GM21786 (cell line): ENCODE data around the gene FHIP1A.
"Not testable (repeated sequence)": the region's sequence is repeated elsewhere in the genome, so short reads cannot be mapped to it uniquely, and the experiment has no call there.

ENCODE experiments used
- ATAC-seq: cut with Tn5 transposase; IDR thresholded peaks from one replicate; pipeline ENCODE4 v1.9.1; 2021; ENCODE audit not compliant: unreplicated experiment

FHIP1A gene

DNA sequence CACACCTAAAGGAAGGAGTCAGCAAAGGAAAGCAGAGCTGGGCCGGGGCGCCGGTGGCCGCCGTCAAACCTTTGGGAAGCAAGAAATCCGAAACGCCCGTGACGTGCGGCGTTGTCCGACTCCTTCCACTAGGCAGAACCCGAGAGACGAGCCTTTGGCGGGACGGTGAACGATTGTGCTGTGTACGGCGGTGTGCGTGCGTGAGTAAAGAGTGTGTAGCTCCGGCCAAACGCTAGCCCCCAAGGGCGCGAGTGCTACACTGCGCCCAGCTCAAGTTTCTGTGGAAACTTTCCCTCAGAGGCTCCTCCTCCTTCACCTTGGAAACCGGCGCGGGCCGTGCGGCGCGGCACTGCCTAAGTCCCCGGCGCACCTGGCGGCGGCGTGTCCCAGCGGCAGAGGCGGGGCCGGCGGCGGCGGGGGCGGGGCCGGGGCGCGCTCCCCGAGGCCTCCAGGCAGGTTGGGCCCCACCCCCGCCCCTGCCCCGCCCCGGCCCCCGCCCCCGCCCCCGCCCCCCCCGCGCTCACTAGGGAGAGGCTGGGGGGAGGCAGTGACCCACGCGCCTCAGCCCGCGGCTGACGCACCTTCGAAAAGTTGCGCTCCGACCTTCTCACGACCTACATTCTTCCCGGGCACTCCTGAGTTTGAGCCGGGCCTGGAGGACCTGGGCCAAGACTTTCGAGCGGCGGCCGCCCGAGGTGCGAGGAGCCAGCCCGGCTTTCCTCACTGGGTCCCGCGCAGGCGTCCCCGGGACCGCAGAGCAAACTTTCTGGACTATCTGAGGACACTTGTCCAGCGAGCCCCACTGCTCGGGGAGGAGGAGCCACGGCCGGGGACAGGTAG, at the start of gene FHIP1A:
TSS of gene FHIP1A (plus strand) at position 547 of the 840 bp plus-strand sequence. CDS start 157,084 bp downstream, outside the sequence.
- peak; percentile 80 for ATAC-seq

DNA sequence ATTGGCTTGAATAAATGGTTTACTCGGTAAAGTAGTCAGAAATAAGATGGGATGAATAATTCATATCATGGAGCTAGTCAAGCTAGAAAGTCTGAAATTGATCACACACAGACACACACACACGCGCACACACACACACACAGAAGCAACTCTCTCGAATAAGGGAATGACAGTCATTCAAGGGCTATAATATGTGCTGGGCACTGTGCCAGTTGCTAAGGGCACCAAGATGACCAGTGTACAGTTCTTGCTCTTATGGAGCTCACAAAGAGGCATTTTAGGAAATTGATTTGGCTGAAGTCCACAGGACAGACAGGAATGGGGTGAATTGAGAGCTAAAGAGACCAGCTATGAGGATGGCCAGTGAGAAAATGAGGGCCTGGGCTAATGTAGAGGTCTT, 49.4 kb upstream of the FHIP1A start:
- no peak for ATAC-seq

DNA sequence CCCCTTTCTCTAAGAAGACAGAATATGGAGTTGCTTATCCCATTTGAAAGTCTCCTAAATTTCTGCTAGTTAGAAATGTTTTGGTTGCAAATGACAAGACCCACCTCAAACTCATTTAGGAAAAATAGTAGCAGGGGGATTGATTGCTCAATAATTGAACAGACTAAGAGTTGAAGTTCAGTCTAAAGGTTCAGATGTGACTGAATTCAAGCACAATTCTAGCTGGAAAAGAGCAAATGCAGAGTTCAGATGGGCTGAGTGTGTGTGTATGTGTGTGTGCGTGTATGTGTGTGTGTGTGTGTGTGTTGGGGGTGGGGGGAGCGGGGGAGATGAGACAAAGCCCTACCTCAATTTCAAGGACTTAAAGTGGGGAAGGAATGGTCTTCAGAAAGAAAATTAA, 47.9 kb upstream of the FHIP1A start:
- no peak for ATAC-seq

DNA sequence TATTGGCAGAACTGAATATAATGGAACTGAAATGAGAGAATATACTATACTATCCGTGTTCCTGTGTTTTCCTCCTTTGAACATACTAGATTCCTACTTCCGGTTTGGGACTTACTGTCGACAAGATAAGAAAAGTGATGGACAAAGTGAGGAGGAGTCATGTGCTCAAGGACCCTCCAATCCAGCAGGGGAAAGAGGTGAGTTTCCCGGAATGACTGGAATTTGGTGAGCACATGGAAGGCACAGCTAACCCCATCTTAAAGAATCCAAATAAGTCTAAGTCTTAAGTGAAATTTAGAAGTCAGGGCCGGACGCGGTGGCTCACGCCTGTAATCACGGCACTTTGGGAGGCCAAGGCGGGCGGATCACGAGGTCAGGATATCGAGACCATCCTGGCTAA, 47.0 kb upstream of the FHIP1A start:
- ATAC-seq, result no peak

DNA sequence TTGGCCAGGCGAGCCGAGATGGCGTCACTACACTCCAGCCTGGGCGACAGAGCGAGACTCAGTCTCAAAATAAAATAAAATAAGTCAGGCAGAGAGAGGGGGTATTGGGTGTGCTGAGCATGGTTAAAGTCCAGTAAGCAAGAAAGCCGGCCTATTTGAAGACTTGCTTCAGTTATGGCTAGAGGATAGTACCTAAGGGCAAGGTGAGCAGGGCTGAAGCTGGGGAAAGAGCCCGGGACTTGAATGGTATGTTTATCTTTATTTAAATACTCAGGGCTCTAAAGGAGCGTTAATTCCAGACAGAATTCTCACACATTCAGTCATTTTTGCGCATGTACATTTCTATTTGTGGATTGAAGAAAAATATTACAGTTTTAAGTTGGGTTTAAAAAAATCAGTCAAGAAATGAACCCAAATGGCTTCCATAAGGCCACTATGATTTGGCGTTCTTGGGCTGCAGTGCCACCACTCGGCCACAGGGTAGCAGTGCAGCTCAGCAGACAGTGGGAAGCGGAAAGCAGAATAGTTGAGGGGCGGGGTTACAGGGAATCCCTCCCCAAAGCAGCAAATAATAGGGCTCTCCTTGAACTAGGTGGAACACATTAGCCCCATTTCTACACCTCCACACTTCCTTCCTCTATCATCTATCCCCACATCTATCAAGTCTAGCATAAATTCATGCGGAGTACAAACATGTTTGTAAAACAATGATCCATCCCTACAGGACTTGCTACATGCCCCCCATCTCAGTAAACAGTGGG, 46.4 kb upstream of the FHIP1A start:
- peak; percentile 98 for ATAC-seq

DNA sequence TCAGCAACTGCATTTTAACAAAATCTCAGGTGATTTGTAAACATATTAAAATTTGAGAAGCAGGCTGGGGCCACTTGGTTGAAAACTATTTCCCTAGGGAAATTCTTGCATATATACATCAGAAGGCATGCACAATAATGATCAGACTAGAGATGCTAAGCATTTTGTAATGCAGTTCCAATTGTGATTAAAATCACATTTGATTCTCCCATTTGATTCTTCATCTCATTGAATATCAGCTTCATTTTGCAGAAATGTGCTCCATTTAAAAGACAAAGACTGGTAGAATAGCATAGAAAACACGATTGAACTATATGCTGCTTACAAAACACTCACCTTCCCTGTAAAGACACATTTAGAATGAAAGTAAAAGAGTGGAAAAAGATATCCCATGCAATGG, 32.4 kb upstream of the FHIP1A start:
- no peak for ATAC-seq

DNA sequence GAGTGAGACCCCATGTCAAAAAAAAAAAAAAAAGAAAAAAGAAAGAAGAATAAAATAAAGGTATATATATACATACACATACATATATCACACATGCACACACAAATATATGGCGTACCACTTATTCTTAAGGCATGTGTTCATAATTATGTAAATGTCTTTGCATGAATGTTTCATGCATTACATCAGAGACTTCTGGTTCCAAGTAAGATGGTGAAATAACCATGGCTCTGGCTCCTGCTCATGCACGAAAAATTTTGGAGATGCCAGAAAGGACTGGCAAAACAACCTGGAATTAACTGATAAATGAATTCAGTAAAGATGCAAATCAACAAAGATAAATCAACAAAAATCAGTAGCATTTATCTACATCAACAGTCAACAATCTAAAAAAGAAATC, 19.7 kb upstream of the FHIP1A start:
- no peak for ATAC-seq

DNA sequence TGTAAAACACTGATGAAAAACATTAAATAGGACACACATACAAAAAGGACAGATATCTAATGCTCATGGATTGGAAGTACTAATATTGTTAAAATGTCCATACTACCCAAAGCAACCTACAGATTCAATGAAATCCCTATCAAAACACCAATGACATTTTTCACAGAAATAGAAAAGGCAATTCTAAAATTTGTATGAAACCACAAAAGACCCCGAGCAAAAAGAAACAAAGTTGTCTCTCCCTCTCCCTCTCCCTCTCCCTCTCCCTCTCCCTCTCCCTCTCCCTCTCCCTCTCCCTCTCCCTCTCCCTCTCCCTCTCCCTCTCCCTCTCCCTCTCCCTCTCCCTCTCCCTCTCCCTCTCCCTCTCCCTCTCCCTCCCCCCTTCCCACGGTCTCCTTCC, 19.2 kb upstream of the FHIP1A start:
- not testable (repeated sequence) for ATAC-seq

DNA sequence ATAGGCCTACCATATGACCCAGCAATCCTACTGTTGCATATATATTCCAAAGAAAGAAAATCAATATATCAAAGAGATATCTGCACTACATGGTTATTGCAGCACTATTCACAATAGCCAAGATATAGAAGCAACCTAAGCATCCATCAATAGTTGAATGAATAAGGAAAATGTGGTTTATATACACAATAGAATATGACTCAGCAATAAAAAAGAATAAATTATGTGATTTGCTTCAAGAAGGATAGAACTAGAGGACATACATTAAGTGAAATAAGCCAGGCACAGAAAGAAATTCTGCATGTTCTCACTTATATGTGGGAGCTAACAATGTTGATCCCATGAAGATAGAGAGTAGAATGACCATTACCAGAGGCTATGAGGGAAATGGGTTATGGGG, 13.1 kb upstream of the FHIP1A start:
- no peak for ATAC-seq

DNA sequence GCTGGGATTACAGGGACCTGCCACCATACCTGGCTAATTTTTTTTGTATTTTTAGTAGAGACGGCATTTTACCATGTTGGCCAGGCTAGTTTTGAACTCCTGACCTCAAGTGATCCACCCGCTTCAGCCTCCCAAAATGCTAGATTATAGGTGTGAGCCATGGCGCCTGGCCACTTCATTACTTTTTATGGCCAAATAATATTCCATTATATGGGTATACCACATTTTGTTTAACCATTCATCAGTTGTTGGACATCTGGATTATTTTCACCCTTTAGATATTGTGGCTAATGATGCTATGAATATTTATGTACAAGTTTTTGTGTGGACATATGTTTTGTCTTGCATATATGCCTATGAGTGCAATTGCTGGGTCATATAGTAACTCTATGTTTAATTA, 8.6 kb upstream of the FHIP1A start:
- no peak for ATAC-seq

DNA sequence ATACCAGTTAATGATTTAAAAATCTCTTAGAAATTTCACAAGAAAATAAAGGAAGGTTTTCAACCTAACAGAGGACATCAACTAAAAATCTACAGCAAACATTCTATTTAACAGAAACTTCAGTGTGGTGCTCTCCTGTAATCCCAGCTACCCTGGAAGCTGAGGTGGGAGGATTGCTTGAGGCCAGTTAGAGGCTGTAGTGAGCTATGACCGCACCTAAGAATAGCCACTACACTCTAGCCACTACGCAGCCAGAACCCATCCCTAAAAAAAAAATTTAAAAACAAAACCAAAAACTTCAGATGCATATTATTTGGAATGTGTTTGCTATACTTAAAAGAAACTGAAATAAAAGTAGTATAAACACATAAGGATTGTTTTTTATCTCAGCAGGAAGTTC, 7.2 kb upstream of the FHIP1A start:
- ATAC-seq, result no peak

DNA sequence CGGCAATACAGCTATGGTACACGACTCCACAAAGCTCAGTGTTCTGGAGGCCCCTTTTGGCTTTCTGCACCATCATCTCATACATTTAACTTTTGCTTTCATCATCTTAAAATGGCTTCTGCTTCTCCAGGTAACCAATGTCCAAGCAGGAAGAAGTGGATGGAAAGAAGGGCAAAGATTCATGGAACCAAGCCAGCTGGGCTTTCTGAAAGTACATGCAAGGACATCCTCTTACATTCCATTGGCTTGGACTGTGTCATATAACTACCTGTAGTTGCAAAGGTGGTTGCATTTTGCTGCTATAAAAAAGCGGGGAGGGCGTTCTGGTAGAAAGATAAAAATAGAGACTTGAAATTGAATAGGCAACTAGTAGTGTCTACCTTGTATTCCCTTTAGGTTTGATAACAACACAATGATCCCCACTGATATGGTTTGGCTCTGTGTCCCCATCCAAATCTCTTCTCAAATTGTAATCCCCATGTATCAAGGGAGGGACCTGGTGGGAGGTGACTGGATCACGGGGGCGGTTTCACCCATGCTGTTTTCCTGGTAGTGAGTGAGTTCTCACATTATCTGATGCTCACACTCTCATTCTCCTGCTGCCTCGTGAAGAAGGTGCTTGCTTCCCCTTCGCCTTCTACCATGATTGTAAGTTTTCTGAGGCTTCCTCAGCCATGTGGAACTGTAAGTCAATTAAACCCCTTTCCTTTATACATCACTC, 6.7 kb upstream of the FHIP1A start:
- ATAC-seq, result no peak

DNA sequence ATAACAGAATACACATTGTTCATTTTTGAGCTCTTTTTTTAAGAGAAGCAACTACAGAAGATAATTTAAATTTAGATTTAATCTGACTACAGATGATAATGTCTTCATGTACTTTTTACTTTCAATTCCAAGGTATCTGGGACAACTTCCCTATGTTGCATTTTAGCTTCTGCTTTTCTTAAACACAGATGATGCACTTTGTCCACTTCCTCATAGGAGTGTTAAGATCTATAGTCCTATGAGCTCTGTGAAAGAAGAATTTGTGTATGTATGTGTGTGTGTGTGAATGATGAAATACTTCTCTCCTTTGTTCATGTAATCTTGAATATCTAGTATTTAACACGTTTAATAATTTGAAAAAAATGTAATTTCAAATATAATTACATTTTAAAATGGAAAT, 5.3 kb upstream of the FHIP1A start:
- no peak for ATAC-seq

DNA sequence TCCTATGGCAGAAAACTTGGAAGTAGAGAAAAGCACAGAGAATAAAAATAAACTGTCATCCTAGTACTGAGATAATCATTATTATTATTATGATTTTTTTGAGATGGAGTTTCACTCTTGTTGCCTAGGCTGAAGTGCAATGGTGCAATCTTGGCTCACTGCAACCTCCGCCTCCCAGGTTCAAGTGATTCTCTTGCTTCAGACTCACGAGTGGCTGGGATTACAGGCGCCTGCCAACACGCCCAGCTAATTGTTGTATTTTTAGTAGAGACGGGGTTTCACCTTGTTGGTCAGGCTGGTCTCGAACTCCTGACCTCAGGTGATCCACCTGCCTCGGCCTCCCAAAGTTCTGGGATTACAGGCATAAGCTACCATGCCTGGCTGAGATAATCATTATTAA, 4.2 kb upstream of the FHIP1A start:
- ATAC-seq, result not testable (repeated sequence)

DNA sequence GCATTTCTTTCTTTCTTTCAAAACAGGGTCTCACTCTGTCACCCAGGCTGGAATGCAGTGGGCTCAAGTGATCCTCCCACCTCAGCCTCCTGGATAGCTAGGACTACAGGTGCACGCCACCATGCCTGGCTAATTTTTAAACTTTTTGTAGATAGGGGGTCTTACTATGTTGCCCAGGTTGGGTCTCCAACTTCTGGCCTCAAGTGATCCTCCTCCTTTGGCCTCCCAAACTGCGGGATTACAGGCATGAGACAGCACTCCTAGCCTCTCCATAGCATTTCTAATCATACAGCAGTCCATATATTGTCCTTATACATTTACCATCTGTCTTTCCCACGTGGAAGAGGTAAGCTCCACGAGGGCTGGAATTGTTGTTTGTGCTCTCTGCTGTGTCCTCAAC, 2.0 kb upstream of the FHIP1A start:
- ATAC-seq, result no peak

DNA sequence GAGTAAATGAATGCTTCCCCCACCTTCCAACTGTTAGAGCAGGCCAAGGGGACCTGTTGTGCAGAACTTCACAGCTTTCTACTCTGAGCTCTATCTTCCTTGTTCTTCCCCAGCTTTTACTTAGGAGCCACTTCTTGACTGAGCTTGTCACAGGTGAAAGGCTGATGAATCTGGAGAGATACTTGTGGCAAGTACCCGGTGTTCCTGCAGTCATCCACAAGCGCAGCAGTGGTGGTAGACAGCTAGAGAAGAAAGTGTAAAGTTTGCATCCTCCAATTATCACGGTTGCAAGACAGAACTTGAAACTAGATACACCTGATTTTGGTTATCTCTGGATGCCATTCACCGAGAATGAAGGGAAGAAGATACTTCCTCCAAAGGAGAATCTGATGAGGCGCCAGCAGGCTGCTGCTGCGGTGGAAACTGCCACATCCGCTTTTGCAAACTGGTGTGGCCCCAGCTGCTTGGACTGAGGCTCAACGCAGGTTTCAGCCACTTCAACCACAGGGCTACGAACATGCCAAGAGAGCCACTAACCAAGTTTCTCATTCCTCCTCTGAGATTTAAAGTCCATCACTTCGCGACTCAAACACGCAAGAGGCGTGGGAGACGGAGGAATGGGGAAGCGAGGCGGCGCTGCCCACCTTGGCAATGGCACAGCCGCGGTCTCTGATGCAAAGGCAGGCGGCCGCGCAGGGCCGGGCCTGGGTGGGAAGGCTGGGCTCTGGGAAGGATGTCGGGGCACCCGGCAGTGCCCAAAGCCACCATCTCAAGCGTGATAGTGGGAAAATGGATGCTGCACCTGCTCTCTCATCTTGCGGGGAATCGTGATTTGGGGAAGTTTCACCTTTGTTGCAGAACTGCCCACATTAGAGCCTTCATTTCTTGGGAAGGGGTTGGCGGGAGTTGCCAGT, 1.3 kb upstream of the FHIP1A start:
- ATAC-seq, result peak; percentile 77

DNA sequence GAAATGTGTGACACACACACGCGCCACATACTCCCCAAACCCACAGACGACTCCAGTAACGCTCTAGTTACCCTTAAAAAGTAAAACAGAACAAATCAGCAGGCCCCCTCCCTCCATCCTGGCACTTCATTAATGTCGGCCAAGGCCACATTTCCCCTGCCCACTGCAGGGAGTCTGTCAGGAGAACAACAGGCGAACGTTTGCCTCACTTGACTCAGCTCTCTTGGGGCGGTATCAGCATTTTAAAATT, 671 bp upstream of the FHIP1A start:
- peak; percentile 2 for ATAC-seq

DNA sequence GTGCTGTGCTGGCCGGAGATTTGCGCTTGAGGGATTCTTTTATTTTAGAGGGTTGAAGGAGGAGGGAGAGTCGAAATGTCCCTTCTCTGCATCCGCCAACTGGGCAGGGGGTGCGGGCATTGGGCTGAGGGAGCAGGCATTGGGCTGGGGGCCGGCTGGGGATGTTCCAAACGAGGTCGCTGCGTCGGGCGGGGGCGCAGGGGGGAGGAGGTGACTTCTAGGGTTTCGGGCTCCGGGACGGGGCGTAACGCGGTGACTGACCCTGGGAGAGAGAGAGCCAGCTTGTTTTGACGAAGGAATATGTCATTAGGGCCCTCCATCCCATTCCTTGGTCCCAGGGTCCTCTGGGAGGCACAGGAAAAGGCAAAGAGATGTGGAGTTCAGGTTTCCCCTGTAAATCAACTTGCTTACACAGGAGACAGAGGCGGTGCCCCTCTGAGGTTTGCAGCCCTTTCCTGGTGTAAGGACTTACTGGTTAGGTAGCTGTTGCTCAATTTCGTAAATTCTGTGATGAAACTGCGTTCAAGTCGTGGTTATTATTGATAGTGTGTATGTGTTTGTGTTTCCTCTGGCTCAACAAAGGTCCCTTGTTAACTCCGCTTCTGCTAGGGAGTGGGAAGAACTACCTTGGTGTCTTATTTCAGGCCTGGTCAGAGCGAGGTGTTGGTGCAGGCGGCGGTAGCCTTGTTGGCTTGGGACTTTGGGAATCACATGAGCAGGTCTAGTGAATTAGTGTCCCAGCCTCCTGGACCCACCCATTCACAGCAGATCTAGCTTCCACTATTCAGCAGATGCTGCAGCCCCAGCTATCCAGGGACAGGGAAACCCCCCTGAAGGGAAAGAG, 716 bp downstream of the FHIP1A start:
- no peak for ATAC-seq

DNA sequence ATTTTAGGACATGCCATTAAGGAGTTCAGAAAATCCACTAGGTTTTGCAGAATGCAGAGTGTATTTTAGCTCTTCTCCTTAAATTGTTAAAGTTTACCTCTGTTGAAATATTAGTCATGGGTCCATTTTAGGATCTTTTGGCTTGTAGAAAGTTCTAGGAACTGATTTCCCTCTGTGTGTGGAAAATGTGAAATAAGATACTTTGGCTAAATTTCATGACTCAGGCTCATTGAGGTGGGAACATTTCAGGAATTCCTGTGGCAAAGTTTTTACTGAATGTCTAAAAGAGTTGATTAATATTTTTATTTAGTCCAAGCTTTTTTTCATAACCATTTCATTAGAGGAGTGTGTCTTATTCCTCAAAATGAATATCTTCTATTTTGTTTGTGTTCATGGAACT, 7.0 kb downstream of the FHIP1A start:
- no peak for ATAC-seq

DNA sequence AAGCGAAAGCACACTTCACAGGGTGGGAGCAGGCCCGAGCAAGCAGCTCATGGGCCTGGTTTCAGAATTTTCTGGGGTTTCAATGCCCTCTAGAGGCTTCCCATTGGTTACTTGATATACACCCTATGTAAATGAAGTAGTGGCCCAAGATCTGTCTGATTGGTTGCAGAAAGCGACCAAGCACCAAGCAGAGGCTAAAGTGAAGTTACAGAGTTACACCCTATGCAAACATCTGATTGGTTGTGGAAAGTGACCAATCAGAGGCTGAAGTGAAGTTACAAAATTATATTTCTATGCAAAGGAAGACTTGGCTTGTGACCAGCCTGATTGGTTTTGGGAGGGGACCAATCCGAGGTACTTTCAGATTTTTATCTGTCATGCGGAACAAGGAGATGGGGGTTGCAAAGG, 8.2 kb downstream of the FHIP1A start:
- no peak for ATAC-seq
